WTC11 (cell line): ENCODE data around the gene CD6. TPM values are rescaled to one million over a fixed set of nuclear protein-coding genes. Genes with fewer than 3 reads are reported as not detected.

ENCODE experiments used
- ATAC-seq: fragments of 200-7000 bp; cut with Tn5 transposase; 2 replicates; pipeline ENCODE4 v1.10.0; 2021; ENCODE audit warnings: mild to moderate bottlenecking, moderate library complexity
- CTCF ChIA-PET: fragments of 300-600 bp; sonication (Branson Sonifier 250); formaldehyde crosslinking; loops from one replicate; lab custom pipeline; 2021; ENCODE audit warnings: antibody characterized with exemption; lab: Charles Lee
- POLR2A ChIA-PET: fragments of 350-600 bp; sonication (Branson Sonifier 250); formaldehyde crosslinking; loops from one replicate; lab custom pipeline; 2021; ENCODE audit warnings: antibody characterized with exemption; lab: Charles Lee
- DNase-seq: peaks from one replicate; pipeline ENCODE4 v3.0.0; 2021; ENCODE audit warnings: low spot score
- H3K27ac Mint-ChIP-seq: 2 replicates; pipeline ENCODE4 v1.8.0; 2021; ENCODE audit warnings: mixed read lengths
- H3K27me3 Mint-ChIP-seq: 2 replicates; pipeline ENCODE4 v1.8.0; 2021; ENCODE audit warnings: low read depth, mild to moderate bottlenecking, moderate library complexity, mixed read lengths
- H3K36me3 Mint-ChIP-seq: 2 replicates; pipeline ENCODE4 v1.8.0; 2021; ENCODE audit warnings: mixed read lengths
- H3K4me1 Mint-ChIP-seq: 2 replicates; pipeline ENCODE4 v1.8.0; 2022; ENCODE audit warnings: mixed read lengths
- H3K4me3 Mint-ChIP-seq: 2 replicates; pipeline ENCODE4 v1.8.0; 2021; ENCODE audit warnings: mild to moderate bottlenecking, moderate library complexity, mixed read lengths
- H3K9me3 Mint-ChIP-seq: 2 replicates; pipeline ENCODE4 v1.8.0; 2021; ENCODE audit warnings: mixed read lengths
- ATF1 ChIP-seq: sonication (generic); formaldehyde crosslinking; IDR thresholded peaks from 2 replicates; pipeline ENCODE4 v1.8.1; 2023; ENCODE audit warnings: mild to moderate bottlenecking, moderate library complexity, missing genetic modification reagents
- EMX1 ChIP-seq: fragments of 250-450 bp; sonication (Bioruptor Pico); IDR thresholded peaks from 2 replicates; pipeline ENCODE4 v1.8.0; 2021; ENCODE audit warnings: mild to moderate bottlenecking
- ESRRA ChIP-seq: sonication (generic); formaldehyde crosslinking; IDR thresholded peaks from 2 replicates; pipeline ENCODE4 v1.8.1; 2022; ENCODE audit warnings: mild to moderate bottlenecking, missing genetic modification reagents, borderline replicate concordance
- ETV6 ChIP-seq: sonication (generic); formaldehyde crosslinking; IDR thresholded peaks from 2 replicates; pipeline ENCODE4 v1.8.1; 2022; ENCODE audit warnings: mild to moderate bottlenecking, missing genetic modification reagents
- FOXK1 ChIP-seq: sonication (generic); formaldehyde crosslinking; IDR thresholded peaks from 2 replicates; pipeline ENCODE4 v1.8.0; 2022; ENCODE audit warnings: mild to moderate bottlenecking, moderate library complexity, missing genetic modification reagents
- GTF2I ChIP-seq: fragments of 250-450 bp; sonication (Bioruptor Pico); conservative IDR thresholded peaks from 2 replicates; pipeline ENCODE4 v1.4.0; 2021; ENCODE audit warnings: mild to moderate bottlenecking
- NFYB ChIP-seq: sonication (generic); formaldehyde crosslinking; conservative IDR thresholded peaks from 2 replicates; pipeline ENCODE4 v1.8.0; 2022; ENCODE audit warnings: low read depth, missing genetic modification reagents
- NR3C1 ChIP-seq: sonication (generic); formaldehyde crosslinking; conservative IDR thresholded peaks from 2 replicates; pipeline ENCODE4 v1.8.1; 2023; ENCODE audit warnings: low read depth, mild to moderate bottlenecking, missing genetic modification reagents
- PRRX2 ChIP-seq: fragments of 250-450 bp; sonication (Bioruptor Pico); IDR thresholded peaks from 2 replicates; pipeline ENCODE4 v1.8.0; 2021; ENCODE audit warnings: mild to moderate bottlenecking
- SOX15 ChIP-seq: fragments of 250-450 bp; sonication (Bioruptor Pico); IDR thresholded peaks from 2 replicates; pipeline ENCODE4 v1.9.0; 2021; ENCODE audit warnings: mild to moderate bottlenecking
- ZNF138 ChIP-seq: sonication (generic); formaldehyde crosslinking; conservative IDR thresholded peaks from 2 replicates; pipeline ENCODE4 v1.8.1; 2022; ENCODE audit warnings: mild to moderate bottlenecking, moderate library complexity, missing genetic modification reagents
- ZNF219 ChIP-seq: sonication (generic); formaldehyde crosslinking; IDR thresholded peaks from 2 replicates; pipeline ENCODE4 v1.8.0; 2023; ENCODE audit warnings: missing genetic modification reagents, mild to moderate bottlenecking, borderline replicate concordance
- ZNF671 ChIP-seq: fragments of 250-450 bp; sonication (Bioruptor Pico); IDR thresholded peaks from 2 replicates; pipeline ENCODE4 v1.8.0; 2021; ENCODE audit warnings: mild to moderate bottlenecking
- total RNA-seq: library from RNA; stranded (reverse); gene quantifications from 3 replicates; pipeline ENCODE4 v1.2.3, GENCODE V29; 2021
- TF ChIP-seq, protein P1 (sequence below): sonication (generic); formaldehyde crosslinking; IDR thresholded peaks from 2 replicates; pipeline ENCODE4 v1.8.1; 2022; ENCODE audit warnings: missing genetic modification reagents, borderline replicate concordance
- TF ChIP-seq, protein P2 (sequence below): sonication (generic); formaldehyde crosslinking; conservative IDR thresholded peaks from 2 replicates; pipeline ENCODE4 v1.8.1; 2022; ENCODE audit warnings: mild to moderate bottlenecking, missing genetic modification reagents
- TF ChIP-seq, protein P3 (sequence below): sonication (generic); formaldehyde crosslinking; IDR thresholded peaks from 2 replicates; pipeline ENCODE4 v1.8.0; 2022; ENCODE audit warnings: mild to moderate bottlenecking, missing genetic modification reagents
- TF ChIP-seq, protein P4 (sequence below): sonication (generic); formaldehyde crosslinking; IDR thresholded peaks from 2 replicates; pipeline ENCODE4 v1.8.1; 2023; ENCODE audit warnings: mild to moderate bottlenecking, moderate library complexity, missing genetic modification reagents
- TF ChIP-seq, protein P5 (sequence below): sonication (generic); formaldehyde crosslinking; IDR thresholded peaks from 2 replicates; pipeline ENCODE4 v1.8.0; 2023; ENCODE audit warnings: missing genetic modification reagents
- TF ChIP-seq, protein P6 (sequence below): fragments of 250-450 bp; sonication (Bioruptor Pico); IDR thresholded peaks from 2 replicates; pipeline ENCODE4 v1.9.0; 2021; ENCODE audit warnings: mild to moderate bottlenecking
- TF ChIP-seq, protein P7 (sequence below): sonication (generic); formaldehyde crosslinking; conservative IDR thresholded peaks from 2 replicates; pipeline ENCODE4 v1.8.1; 2023; ENCODE audit warnings: mild to moderate bottlenecking, low read depth, missing genetic modification reagents, moderate library complexity

Gene CD6
- total RNA-seq, 1 experiment from 2014 or later: 1.0 TPM

DNA sequence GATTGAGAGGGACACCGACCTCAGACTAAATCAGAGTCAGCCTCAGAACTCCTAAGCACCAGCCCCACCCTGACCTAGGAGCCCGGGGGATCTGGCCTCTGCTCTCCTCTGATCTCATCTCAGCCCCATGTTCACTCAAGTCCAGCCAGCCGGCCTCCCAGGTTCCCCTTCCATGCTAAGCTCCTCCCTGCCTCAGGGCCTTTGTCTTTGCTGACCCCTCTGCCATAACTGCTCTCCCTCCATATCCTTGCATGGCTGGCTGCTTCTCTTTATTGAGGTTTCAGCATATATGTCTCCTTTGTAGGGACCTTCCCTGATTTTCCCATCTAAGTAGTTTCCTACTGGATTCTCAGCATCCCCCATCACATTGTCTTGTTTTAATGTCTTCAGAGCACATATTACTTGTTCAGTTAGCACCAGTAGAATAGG lies 18.7 kb upstream of the CD6 start:
- peak; percentile 92 for TF ChIP-seq GTF2I (CRISPR knock-in tag)
- TF ChIP-seq, protein P1, sequence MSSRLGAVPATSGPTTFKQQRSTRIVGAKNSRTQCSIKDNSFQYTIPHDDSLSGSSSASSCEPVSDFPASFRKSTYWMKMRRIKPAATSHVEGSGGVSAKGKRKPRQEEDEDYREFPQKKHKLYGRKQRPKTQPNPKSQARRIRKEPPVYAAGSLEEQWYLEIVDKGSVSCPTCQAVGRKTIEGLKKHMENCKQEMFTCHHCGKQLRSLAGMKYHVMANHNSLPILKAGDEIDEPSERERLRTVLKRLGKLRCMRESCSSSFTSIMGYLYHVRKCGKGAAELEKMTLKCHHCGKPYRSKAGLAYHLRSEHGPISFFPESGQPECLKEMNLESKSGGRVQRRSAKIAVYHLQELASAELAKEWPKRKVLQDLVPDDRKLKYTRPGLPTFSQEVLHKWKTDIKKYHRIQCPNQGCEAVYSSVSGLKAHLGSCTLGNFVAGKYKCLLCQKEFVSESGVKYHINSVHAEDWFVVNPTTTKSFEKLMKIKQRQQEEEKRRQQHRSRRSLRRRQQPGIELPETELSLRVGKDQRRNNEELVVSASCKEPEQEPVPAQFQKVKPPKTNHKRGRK (CRISPR knock-in tag): no peak
- H3K27me3 Mint-ChIP-seq: peaks cover 42% of the 10 kb centered on the region
- H3K4me1 Mint-ChIP-seq: peaks cover 26% of the 10 kb centered on the region
- ChIA-PET POLR2A (no interaction called here), CTCF (interaction anchor here (1.4 to 2.2 kb wide), 2 partner anchors 37 to 53 kb away, joined by 3 to 7 read pairs; no protein-coding TSS in a partner anchor)
- no peaks in the 10 kb centered on the region for H3K36me3 Mint-ChIP-seq
- ATAC-seq (no peak), DNase-seq (no peak)
- no peak overlapping the region for H3K27ac Mint-ChIP-seq
- H3K9me3 Mint-ChIP-seq: no peaks in the 10 kb centered on the region
- H3K4me3 Mint-ChIP-seq: peak overlapping the region; percentile 69

DNA sequence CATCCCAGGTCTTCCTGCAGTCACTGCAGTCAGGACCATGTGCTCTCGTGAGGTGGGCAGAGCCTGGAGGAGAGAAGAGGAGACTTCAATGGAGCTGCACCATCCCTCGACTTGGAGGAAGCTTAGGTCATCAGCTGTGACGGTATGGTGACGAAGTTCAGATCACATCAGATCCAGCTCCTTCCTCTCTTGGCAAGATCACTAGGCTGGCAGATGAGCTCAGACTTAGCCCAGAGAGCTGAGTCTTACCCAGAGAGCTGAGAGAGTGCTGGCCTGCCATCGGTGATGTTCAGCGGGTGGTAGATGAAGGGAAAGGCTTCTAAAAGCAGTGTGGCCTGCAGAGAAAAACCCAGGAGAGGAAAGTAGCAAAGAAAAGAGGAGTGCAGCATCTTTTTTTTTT lies 17.7 kb upstream of the CD6 start:
- Mint-ChIP-seq H3K4me1 (peaks cover 16% of the 10 kb centered on the region), H3K36me3 (no peaks in the 10 kb centered on the region), H3K4me3 (no peak overlapping the region), H3K27ac (no peak overlapping the region; the same call in 1 of the 2 replicates), H3K27me3 (peaks cover 39% of the 10 kb centered on the region), H3K9me3 (no peaks in the 10 kb centered on the region)
- CTCF ChIA-PET: interaction anchor here (0.7 to 1.9 kb wide), 3 partner anchors 16 to 89 kb away, joined by 3 to 6 read pairs (median 4); no protein-coding TSS in a partner anchor
- no peak for DNase-seq
- POLR2A ChIA-PET: no interaction called here
- TF ChIP-seq, protein P2, sequence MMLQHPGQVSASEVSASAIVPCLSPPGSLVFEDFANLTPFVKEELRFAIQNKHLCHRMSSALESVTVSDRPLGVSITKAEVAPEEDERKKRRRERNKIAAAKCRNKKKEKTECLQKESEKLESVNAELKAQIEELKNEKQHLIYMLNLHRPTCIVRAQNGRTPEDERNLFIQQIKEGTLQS (CRISPR knock-in tag): no peak
- TF ChIP-seq FOXK1 (CRISPR knock-in tag): no peak
- TF ChIP-seq NR3C1 (CRISPR knock-in tag): no peak
- TF ChIP-seq, protein P3, sequence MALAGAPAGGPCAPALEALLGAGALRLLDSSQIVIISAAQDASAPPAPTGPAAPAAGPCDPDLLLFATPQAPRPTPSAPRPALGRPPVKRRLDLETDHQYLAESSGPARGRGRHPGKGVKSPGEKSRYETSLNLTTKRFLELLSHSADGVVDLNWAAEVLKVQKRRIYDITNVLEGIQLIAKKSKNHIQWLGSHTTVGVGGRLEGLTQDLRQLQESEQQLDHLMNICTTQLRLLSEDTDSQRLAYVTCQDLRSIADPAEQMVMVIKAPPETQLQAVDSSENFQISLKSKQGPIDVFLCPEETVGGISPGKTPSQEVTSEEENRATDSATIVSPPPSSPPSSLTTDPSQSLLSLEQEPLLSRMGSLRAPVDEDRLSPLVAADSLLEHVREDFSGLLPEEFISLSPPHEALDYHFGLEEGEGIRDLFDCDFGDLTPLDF (CRISPR knock-in tag): no peak
- TF ChIP-seq PRRX2 (CRISPR knock-in tag): no peak
- TF ChIP-seq ETV6: no peak
- no peak for TF ChIP-seq EMX1 (CRISPR knock-in tag)
- no peak for TF ChIP-seq NFYB (CRISPR knock-in tag)
- TF ChIP-seq ATF1 (CRISPR knock-in tag): no peak
- TF ChIP-seq, protein P4, sequence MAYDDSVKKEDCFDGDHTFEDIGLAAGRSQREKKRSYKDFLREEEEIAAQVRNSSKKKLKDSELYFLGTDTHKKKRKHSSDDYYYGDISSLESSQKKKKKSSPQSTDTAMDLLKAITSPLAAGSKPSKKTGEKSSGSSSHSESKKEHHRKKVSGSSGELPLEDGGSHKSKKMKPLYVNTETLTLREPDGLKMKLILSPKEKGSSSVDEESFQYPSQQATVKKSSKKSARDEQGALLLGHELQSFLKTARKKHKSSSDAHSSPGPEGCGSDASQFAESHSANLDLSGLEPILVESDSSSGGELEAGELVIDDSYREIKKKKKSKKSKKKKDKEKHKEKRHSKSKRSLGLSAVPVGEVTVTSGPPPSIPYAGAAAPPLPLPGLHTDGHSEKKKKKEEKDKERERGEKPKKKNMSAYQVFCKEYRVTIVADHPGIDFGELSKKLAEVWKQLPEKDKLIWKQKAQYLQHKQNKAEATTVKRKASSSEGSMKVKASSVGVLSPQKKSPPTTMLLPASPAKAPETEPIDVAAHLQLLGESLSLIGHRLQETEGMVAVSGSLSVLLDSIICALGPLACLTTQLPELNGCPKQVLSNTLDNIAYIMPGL (CRISPR knock-in tag): no peak
- TF ChIP-seq ZNF219: no peak
- TF ChIP-seq, protein P5, sequence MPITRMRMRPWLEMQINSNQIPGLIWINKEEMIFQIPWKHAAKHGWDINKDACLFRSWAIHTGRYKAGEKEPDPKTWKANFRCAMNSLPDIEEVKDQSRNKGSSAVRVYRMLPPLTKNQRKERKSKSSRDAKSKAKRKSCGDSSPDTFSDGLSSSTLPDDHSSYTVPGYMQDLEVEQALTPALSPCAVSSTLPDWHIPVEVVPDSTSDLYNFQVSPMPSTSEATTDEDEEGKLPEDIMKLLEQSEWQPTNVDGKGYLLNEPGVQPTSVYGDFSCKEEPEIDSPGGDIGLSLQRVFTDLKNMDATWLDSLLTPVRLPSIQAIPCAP (CRISPR knock-in tag): no peak
- TF ChIP-seq, protein P6, sequence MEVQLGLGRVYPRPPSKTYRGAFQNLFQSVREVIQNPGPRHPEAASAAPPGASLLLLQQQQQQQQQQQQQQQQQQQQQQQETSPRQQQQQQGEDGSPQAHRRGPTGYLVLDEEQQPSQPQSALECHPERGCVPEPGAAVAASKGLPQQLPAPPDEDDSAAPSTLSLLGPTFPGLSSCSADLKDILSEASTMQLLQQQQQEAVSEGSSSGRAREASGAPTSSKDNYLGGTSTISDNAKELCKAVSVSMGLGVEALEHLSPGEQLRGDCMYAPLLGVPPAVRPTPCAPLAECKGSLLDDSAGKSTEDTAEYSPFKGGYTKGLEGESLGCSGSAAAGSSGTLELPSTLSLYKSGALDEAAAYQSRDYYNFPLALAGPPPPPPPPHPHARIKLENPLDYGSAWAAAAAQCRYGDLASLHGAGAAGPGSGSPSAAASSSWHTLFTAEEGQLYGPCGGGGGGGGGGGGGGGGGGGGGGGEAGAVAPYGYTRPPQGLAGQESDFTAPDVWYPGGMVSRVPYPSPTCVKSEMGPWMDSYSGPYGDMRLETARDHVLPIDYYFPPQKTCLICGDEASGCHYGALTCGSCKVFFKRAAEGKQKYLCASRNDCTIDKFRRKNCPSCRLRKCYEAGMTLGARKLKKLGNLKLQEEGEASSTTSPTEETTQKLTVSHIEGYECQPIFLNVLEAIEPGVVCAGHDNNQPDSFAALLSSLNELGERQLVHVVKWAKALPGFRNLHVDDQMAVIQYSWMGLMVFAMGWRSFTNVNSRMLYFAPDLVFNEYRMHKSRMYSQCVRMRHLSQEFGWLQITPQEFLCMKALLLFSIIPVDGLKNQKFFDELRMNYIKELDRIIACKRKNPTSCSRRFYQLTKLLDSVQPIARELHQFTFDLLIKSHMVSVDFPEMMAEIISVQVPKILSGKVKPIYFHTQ (CRISPR knock-in tag): no peak
- TF ChIP-seq SOX15 (CRISPR knock-in tag): no peak
- no peak for TF ChIP-seq ZNF671 (CRISPR knock-in tag)
- TF ChIP-seq ESRRA (CRISPR knock-in tag): no peak
- no peak for TF ChIP-seq ZNF138 (CRISPR knock-in tag)
- TF ChIP-seq, protein P7, sequence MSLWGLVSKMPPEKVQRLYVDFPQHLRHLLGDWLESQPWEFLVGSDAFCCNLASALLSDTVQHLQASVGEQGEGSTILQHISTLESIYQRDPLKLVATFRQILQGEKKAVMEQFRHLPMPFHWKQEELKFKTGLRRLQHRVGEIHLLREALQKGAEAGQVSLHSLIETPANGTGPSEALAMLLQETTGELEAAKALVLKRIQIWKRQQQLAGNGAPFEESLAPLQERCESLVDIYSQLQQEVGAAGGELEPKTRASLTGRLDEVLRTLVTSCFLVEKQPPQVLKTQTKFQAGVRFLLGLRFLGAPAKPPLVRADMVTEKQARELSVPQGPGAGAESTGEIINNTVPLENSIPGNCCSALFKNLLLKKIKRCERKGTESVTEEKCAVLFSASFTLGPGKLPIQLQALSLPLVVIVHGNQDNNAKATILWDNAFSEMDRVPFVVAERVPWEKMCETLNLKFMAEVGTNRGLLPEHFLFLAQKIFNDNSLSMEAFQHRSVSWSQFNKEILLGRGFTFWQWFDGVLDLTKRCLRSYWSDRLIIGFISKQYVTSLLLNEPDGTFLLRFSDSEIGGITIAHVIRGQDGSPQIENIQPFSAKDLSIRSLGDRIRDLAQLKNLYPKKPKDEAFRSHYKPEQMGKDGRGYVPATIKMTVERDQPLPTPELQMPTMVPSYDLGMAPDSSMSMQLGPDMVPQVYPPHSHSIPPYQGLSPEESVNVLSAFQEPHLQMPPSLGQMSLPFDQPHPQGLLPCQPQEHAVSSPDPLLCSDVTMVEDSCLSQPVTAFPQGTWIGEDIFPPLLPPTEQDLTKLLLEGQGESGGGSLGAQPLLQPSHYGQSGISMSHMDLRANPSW (CRISPR knock-in tag): no peak
- TF ChIP-seq, all 79 proteins: peak for 0
- ATAC-seq: no peak
